CD4-positive, alpha-beta T cell (primary cell): ENCODE results near the gene NNMT. TPM values are rescaled to one million over a fixed set of nuclear protein-coding genes. Genes with fewer than 3 reads are reported as not detected.

Experiments used
- ATAC-seq: fragments of 200-7000 bp; cut with Tn5 transposase; one replicate; pipeline ENCODE4 v1.10.0; 2022; ENCODE audit warnings: mild to moderate bottlenecking; ENCODE audit not compliant: poor library complexity
- CTCF ChIA-PET: fragments of 350-600 bp; sonication (Branson Sonifier 250); formaldehyde crosslinking; loops from one replicate; lab custom pipeline; 2021; ENCODE audit warnings: antibody characterized with exemption, inconsistent platforms; lab: Charles Lee
- POLR2A ChIA-PET: fragments of 350-600 bp; sonication (Branson Sonifier 250); formaldehyde crosslinking; loops from one replicate; lab custom pipeline; 2021; ENCODE audit warnings: antibody characterized with exemption, inconsistent platforms; lab: Charles Lee
- DNase-seq, 14 experiments: peaks; one replicate each; pipeline ENCODE4 v3.0.0-alpha.2; 2013 to 2020; ENCODE audit warnings: mixed read lengths in 2 of 14
- H3K27ac ChIP-seq, 2 donors: one replicate each; pipeline versions ENCODE4 v1.5.1 to v1.7.0; 2013; ENCODE audit warnings: low read length in 2 of 2, low read depth in 1 of 2, mild to moderate bottlenecking in 1 of 2
- H3K27me3 ChIP-seq, 2 experiments: 1 replicate in 1 of 2; 2 replicates in 1 of 2; pipeline versions ENCODE4 v1.6.1 to v1.7.0; 2013; ENCODE audit warnings: low read length in 2 of 2, control low read depth in 1 of 2, mild to moderate bottlenecking in 1 of 2, moderate library complexity in 1 of 2; ENCODE audit not compliant: insufficient read depth in 2 of 2, control insufficient read depth in 1 of 2
- H3K36me3 ChIP-seq: one replicate; pipeline ENCODE4 v1.6.1; 2013; ENCODE audit warnings: low read length, control low read depth; ENCODE audit not compliant: insufficient read depth
- H3K4me1 ChIP-seq: one replicate; pipeline ENCODE4 v1.6.1; 2013; ENCODE audit warnings: low read length, control low read depth; ENCODE audit not compliant: insufficient read depth
- H3K4me3 ChIP-seq: one replicate; pipeline ENCODE4 v1.5.1; 2013; ENCODE audit warnings: mild to moderate bottlenecking, low read length, moderate library complexity
- H3K9me3 ChIP-seq, 2 experiments: 1 replicate in 1 of 2; 2 replicates in 1 of 2; pipeline versions ENCODE4 v1.6.1 to v1.7.0; 2013; ENCODE audit warnings: low read length in 2 of 2, mild to moderate bottlenecking in 2 of 2, control low read depth in 1 of 2, moderate library complexity in 1 of 2; ENCODE audit not compliant: control insufficient read depth in 1 of 2, insufficient read depth in 1 of 2
- H3K27ac Mint-ChIP-seq: one replicate; pipeline ENCODE4 v1.8.0; 2020; ENCODE audit warnings: mixed read lengths
- H3K27me3 Mint-ChIP-seq: one replicate; pipeline ENCODE4 v1.8.0; 2021; ENCODE audit warnings: mixed read lengths
- H3K36me3 Mint-ChIP-seq: one replicate; pipeline ENCODE4 v1.8.0; 2021; ENCODE audit warnings: low read depth, mixed read lengths
- H3K4me1 Mint-ChIP-seq: one replicate; pipeline ENCODE4 v1.8.0; 2021; ENCODE audit warnings: low read depth, mixed read lengths
- H3K4me3 Mint-ChIP-seq: one replicate; pipeline ENCODE4 v1.8.0; 2020; ENCODE audit warnings: mild to moderate bottlenecking, mixed read lengths
- H3K9me3 Mint-ChIP-seq: one replicate; pipeline ENCODE4 v1.8.0; 2020; ENCODE audit warnings: mixed read lengths
- intact Hi-C, 2 experiments: fragments of 100-400 bp; cut with DNase I in 1 of 2; cut with micrococcal nuclease in 1 of 2; formaldehyde crosslinking; loops; one replicate each; pipeline versions ENCODE4 v1.15.1 to v1.9.0; 2023 to 2025; cut with DNase I, micrococcal nuclease
- total RNA-seq, 174 experiments: library from RNA in 2 of 174; stranded (reverse) in 2 of 174; gene quantifications; one replicate each; pipeline ENCODE4 v1.2.3 and lab custom pipeline; 2021 to 2026
- TF ChIP-seq, protein P1 (sequence below): fragments of 200-600 bp; IDR thresholded peaks from one replicate; pipeline ENCODE4 v1.8.0; 2022; ENCODE audit warnings: antibody characterized with exemption, mild to moderate bottlenecking

The NNMT gene
- total RNA-seq, 2 experiments from 2014 or later = not detected

DNA sequence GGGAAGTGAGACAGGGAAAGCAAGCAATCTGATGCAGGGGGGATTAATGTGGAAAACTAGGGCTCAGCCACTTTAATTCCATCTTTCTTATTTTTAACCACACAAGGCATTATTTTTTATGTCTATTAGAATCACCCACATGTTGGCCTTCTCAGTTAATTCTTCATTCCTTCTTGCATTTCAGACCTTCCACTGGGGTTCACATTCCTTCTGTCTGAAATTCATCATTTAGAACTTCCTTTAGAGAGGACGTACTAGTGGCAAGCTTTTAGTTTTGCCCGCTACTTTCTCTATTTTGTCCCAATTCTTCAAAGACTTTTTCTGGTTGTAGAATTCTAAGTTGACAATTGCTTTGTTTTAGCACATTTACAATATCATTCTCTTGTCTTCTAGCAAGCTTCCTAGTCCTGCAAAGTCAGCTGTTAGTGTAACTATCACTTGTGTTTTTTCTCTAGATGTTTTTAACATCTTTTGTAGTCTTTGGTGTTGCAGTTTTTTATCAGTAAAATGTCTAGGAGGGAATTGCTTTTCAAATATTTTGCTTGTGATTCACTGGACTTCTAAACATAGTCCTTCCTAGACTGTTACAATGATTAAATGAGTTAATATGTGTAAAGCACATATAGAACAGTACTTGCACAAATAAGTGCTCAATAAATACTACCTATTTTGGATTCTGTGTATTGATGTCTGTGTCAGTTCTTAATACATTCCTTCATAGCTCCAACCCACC is 5.5 kb upstream of the NNMT start:
- H3K4me1 ChIP-seq = no peaks in the 10 kb centered on the region
- Mint-ChIP-seq H3K4me1 (no peaks in the 10 kb centered on the region), H3K9me3 (no peaks in the 10 kb centered on the region), H3K4me3 (no peak overlapping the region), H3K27me3 (peaks cover 15% of the 10 kb centered on the region), H3K36me3 (no peaks in the 10 kb centered on the region), H3K27ac (no peak overlapping the region)
- H3K9me3 ChIP-seq = no peaks in the 10 kb centered on the region
- ChIA-PET POLR2A (no interaction called here), CTCF (no interaction called here)
- no peak overlapping the region for H3K27ac ChIP-seq
- no peaks in the 10 kb centered on the region for H3K27me3 ChIP-seq
- DNase-seq = no peak
- ATAC-seq = no peak
- TF ChIP-seq, protein P1, sequence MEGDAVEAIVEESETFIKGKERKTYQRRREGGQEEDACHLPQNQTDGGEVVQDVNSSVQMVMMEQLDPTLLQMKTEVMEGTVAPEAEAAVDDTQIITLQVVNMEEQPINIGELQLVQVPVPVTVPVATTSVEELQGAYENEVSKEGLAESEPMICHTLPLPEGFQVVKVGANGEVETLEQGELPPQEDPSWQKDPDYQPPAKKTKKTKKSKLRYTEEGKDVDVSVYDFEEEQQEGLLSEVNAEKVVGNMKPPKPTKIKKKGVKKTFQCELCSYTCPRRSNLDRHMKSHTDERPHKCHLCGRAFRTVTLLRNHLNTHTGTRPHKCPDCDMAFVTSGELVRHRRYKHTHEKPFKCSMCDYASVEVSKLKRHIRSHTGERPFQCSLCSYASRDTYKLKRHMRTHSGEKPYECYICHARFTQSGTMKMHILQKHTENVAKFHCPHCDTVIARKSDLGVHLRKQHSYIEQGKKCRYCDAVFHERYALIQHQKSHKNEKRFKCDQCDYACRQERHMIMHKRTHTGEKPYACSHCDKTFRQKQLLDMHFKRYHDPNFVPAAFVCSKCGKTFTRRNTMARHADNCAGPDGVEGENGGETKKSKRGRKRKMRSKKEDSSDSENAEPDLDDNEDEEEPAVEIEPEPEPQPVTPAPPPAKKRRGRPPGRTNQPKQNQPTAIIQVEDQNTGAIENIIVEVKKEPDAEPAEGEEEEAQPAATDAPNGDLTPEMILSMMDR = no peak
- no peak overlapping the region for H3K4me3 ChIP-seq
- no peaks in the 10 kb centered on the region for H3K36me3 ChIP-seq
- intact Hi-C loops = no loop called here

DNA sequence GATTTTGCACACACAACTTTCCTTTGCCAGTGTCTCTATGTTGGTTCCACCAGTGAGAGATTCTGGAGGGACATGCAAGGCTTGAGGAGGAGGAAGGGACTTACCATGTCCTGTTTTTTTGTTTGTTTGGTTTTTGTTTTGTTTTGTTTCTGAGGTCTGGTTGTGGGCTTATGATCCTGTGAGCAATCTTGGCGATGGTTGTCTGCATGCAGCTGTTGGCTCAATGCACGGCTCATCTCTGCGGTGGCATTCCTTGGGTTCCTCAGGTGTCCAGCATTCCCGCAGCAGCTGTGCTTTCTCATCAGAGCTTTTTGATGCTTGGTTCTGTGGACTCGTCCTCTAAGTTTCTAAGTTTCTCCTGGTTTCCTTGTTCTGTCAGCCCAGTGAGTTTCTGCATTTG is 4.8 kb upstream of the NNMT start:
- H3K36me3 ChIP-seq = no peaks in the 10 kb centered on the region
- intact Hi-C loops = no loop called here
- H3K4me1 Mint-ChIP-seq = no peaks in the 10 kb centered on the region
- H3K4me1 ChIP-seq = no peaks in the 10 kb centered on the region
- peaks cover 15% of the 10 kb centered on the region for H3K27me3 Mint-ChIP-seq
- H3K4me3 Mint-ChIP-seq = no peak overlapping the region
- no peak overlapping the region for H3K27ac Mint-ChIP-seq
- TF ChIP-seq, protein P1 = no peak
- no peaks in the 10 kb centered on the region for H3K9me3 Mint-ChIP-seq
- no peaks in the 10 kb centered on the region for H3K36me3 Mint-ChIP-seq
- ATAC-seq (no peak), DNase-seq (no peak)
- no peaks in the 10 kb centered on the region for H3K9me3 ChIP-seq
- ChIA-PET CTCF (no interaction called here), POLR2A (no interaction called here)
- H3K4me3 ChIP-seq = no peak overlapping the region
- H3K27ac ChIP-seq = no peak overlapping the region
- peaks cover 0 to 3% of the 10 kb centered on the region in 2 experiments for H3K27me3 ChIP-seq

DNA sequence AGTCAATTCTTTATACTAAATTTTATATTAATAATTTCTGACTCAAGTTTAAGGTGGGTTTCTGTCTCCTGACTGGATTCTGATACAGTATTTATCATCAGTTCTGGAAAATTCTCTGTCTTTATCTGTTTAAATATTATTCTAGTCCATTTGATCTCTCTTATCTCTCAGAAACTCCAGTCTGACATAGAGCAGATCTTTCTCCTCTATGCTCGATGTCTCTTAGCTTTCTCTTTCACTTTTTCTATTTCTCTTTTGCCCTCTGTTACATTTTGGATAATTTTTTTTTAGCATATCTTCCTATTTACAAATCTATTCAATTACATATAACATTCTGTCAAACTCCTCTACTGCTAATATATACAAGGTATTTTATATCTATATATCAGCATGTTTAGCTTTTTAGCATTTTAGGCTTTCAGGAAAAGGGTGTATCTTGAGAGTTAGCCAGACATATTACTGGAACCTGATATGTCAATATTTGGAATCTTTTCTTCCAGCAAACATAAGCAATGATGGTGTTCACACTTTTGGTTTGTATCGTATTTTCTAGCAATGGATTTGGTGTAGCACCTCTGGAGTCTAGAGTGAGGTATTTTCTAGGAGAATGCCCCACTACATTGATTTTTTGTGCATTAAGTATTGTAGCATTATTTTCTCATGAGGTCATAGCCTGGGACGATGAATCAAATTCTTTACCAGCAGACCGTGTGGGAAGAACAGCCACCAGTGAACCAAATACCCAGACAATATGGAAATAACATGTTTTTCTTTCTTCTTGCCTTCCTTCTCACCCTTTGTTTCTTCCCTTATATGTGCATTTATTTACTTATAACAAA is 4.1 kb upstream of the NNMT start:
- Histone ChIP-seq H3K4me3 (no peak overlapping the region), H3K9me3 (no peaks in the 10 kb centered on the region), H3K27ac (no peak overlapping the region), H3K36me3 (no peaks in the 10 kb centered on the region), H3K4me1 (no peaks in the 10 kb centered on the region), H3K27me3 (peaks cover 0 to 3% of the 10 kb centered on the region in 2 experiments)
- H3K4me1 Mint-ChIP-seq = no peaks in the 10 kb centered on the region
- ATAC-seq (no peak), DNase-seq (no peak)
- H3K4me3 Mint-ChIP-seq = no peak overlapping the region
- intact Hi-C loops = no loop called here
- no peaks in the 10 kb centered on the region for H3K9me3 Mint-ChIP-seq
- POLR2A ChIA-PET = no interaction called here
- H3K27ac Mint-ChIP-seq = no peak overlapping the region
- no peaks in the 10 kb centered on the region for H3K36me3 Mint-ChIP-seq
- TF ChIP-seq, protein P1 = no peak
- H3K27me3 Mint-ChIP-seq = peaks cover 15% of the 10 kb centered on the region
- CTCF ChIA-PET = no interaction called here
